ENCODE results near the gene PLEKHG1. TPM values are rescaled to one million over a fixed set of nuclear protein-coding genes. Genes with fewer than 3 reads are reported as not detected.

The PLEKHG1 gene
- total RNA-seq, 1 donor from 2014 or later, result 12.1 TPM

GRCh38 chr6:150588888-150589499, 10.7 kb upstream of the PLEKHG1 start:
- TF ChIP-seq, protein P1, sequence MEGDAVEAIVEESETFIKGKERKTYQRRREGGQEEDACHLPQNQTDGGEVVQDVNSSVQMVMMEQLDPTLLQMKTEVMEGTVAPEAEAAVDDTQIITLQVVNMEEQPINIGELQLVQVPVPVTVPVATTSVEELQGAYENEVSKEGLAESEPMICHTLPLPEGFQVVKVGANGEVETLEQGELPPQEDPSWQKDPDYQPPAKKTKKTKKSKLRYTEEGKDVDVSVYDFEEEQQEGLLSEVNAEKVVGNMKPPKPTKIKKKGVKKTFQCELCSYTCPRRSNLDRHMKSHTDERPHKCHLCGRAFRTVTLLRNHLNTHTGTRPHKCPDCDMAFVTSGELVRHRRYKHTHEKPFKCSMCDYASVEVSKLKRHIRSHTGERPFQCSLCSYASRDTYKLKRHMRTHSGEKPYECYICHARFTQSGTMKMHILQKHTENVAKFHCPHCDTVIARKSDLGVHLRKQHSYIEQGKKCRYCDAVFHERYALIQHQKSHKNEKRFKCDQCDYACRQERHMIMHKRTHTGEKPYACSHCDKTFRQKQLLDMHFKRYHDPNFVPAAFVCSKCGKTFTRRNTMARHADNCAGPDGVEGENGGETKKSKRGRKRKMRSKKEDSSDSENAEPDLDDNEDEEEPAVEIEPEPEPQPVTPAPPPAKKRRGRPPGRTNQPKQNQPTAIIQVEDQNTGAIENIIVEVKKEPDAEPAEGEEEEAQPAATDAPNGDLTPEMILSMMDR (conservative IDR thresholded peaks at IDR 0.05; ENCODE audit: low read depth, low read length), result no peak
- DNase-seq (ENCODE audit: low read depth), result no peak
- no peak overlapping the region for H3K4me3 ChIP-seq (ENCODE audit: low read depth, low read length)

DNA sequence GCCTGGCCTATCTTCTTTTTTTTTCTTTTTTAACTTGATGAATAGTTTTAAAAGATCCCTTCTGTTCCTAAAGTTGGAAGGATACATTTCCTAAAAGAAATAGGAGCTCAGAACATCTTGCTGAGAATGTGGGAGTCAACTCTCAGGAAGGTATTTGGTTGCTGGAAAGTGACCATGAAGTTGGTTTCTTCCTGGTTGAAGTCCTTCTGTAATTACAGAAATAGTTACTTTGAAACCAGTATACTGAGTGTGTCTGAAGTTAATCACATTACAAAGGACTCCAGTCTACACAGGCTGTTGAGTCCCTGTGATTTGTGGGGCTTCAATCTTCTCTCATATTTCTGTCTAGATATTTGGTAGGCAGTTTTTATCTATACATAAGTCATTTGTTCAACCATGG, 9.8 kb upstream of the PLEKHG1 start:
- TF ChIP-seq, protein P1 (conservative IDR thresholded peaks at IDR 0.05; ENCODE audit: low read depth, low read length), result no peak
- DNase-seq (ENCODE audit: low read depth), result no peak
- no peak overlapping the region for H3K4me3 ChIP-seq (ENCODE audit: low read depth, low read length)

DNA sequence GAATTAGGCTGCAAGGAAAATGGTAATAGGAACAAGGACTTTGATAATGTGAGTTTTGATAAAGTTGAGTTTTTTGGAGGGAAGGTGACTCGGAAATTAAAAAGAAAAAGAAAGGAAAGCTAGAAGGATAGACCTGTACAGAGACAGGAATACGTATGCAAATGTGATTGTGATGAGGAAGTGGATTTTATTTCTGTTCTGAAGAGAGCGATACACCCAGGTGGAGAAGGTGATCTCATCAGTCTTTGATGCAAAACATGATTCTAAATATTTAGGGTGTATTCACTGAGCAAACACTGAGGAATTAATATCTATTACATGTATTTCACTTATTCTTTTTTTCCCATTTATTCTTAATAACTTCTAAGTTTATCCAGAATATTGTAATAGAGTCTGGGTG, 9.2 kb upstream of the PLEKHG1 start:
- no peak for DNase-seq (ENCODE audit: low read depth)
- TF ChIP-seq, protein P1 (conservative IDR thresholded peaks at IDR 0.05; ENCODE audit: low read depth, low read length), result no peak
- no peak overlapping the region for H3K4me3 ChIP-seq (ENCODE audit: low read depth, low read length)

GRCh38 chr6:150592377-150592995, 7.2 kb upstream of the PLEKHG1 start:
- no peak overlapping the region for H3K4me3 ChIP-seq (ENCODE audit: low read depth, low read length)
- TF ChIP-seq, protein P1 (conservative IDR thresholded peaks at IDR 0.05; ENCODE audit: low read depth, low read length), result no peak
- no peak for DNase-seq (ENCODE audit: low read depth)

DNA sequence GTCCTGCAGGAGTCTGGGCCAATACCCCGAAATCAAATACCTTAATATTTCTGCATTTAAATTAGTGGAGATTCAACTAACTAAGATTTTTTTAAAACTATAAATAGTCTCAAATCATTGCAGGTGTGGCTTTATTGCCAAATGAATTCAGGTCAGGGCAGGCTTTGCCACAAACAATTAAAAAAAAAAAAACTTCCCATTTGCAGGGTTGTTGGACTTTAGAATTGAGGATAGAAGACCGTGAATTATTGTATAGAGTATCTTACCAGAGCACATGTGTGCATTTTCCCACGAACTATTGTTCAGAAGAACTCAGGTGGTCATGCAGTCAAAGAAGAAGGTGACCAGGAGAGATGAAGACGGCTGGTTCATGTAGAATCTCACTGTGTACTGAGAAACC, 6.6 kb upstream of the PLEKHG1 start:
- no peak for DNase-seq (ENCODE audit: low read depth)
- H3K4me3 ChIP-seq (ENCODE audit: low read depth, low read length), result no peak overlapping the region
- TF ChIP-seq, protein P1 (conservative IDR thresholded peaks at IDR 0.05; ENCODE audit: low read depth, low read length), result no peak

- no peak for DNase-seq (ENCODE audit: low read depth)
- H3K4me3 ChIP-seq (ENCODE audit: low read depth, low read length), result no peak overlapping the region
- TF ChIP-seq, protein P1 (conservative IDR thresholded peaks at IDR 0.05; ENCODE audit: low read depth, low read length), result no peak
Observed at GRCh38 chr6:150596439-150596838, 3.2 kb upstream of the PLEKHG1 start.

- no peak for DNase-seq (ENCODE audit: low read depth)
- TF ChIP-seq, protein P1 (conservative IDR thresholded peaks at IDR 0.05; ENCODE audit: low read depth, low read length), result no peak
- no peak overlapping the region for H3K4me3 ChIP-seq (ENCODE audit: low read depth, low read length)
Observed at GRCh38 chr6:150598401-150598800, 1.3 kb upstream of the PLEKHG1 start.
